ENCODE measurements around the gene ADGRE1. TPM values are rescaled to one million over a fixed set of nuclear protein-coding genes. Genes with fewer than 3 reads are reported as not detected.
A peak's percentile ranks its signal among the peaks of the same experiment; 100 is the strongest.

Gene ADGRE1
- polyA plus RNA-seq, 4 donors, result 0.12 to 1.9 (median 0.38) TPM

GRCh38 chr19:6890401-6890913, 3.1 kb downstream of the ADGRE1 start:
- Histone ChIP-seq H3K4me3 (ENCODE audit: low read depth in 1 of 3, low read length in 3 of 3) (no peak overlapping the region), H3K36me3 (ENCODE audit: control insufficient read depth in 3 of 3, insufficient read depth in 2 of 3, low read depth in 1 of 3, low read length in 3 of 3) (no peaks in the 10 kb centered on the region), H3K27me3 (ENCODE audit: control insufficient read depth in 3 of 3, insufficient read depth in 3 of 3, low read length in 3 of 3) (peaks cover 0 to 2% (median 0%) of the 10 kb centered on the region in 3 donors), H3K9me3 (ENCODE audit: control insufficient read depth in 2 of 2, insufficient read depth in 1 of 2, low read depth in 1 of 2, low read length in 1 of 2) (peaks cover 0 to 13% of the 10 kb centered on the region in 2 donors), H3K27ac (ENCODE audit: low read depth in 1 of 3, low read length in 2 of 3) (no peak overlapping the region), H3K4me1 (ENCODE audit: control insufficient read depth in 3 of 3, insufficient read depth in 2 of 3, low read depth in 1 of 3, low read length in 2 of 3) (no peaks in the 10 kb centered on the region)
- no peak for FAIRE-seq
- WGBS, 3 donors, result 46 to 52% (median 49%) methylated on average over 3 of the region's 3 CpGs
- DNase-seq, result no peak

- no peak overlapping the region for H3K27ac ChIP-seq (ENCODE audit: low read depth in 1 of 3, low read length in 2 of 3)
- 49 to 63% (median 54%) methylated on average over 8 of the region's 8 CpGs for WGBS, 3 donors
- H3K9me3 ChIP-seq (ENCODE audit: control insufficient read depth in 2 of 2, insufficient read depth in 1 of 2, low read depth in 1 of 2, low read length in 1 of 2), result peaks cover 0 to 13% of the 10 kb centered on the region in 2 donors
- H3K4me1 ChIP-seq (ENCODE audit: control insufficient read depth in 3 of 3, insufficient read depth in 2 of 3, low read depth in 1 of 3, low read length in 2 of 3), result no peaks in the 10 kb centered on the region
- H3K27me3 ChIP-seq (ENCODE audit: control insufficient read depth in 3 of 3, insufficient read depth in 3 of 3, low read length in 3 of 3), result peaks cover 0 to 2% (median 0%) of the 10 kb centered on the region in 3 donors
- H3K4me3 ChIP-seq (ENCODE audit: low read depth in 1 of 3, low read length in 3 of 3), result no peak overlapping the region
- H3K36me3 ChIP-seq (ENCODE audit: control insufficient read depth in 3 of 3, insufficient read depth in 2 of 3, low read depth in 1 of 3, low read length in 3 of 3), result no peaks in the 10 kb centered on the region
- FAIRE-seq, result no peak
- DNase-seq, result no peak
Observed at GRCh38 chr19:6890938-6891337, 3.6 kb downstream of the ADGRE1 start.

GRCh38 chr19:6891761-6892385, 4.5 kb downstream of the ADGRE1 start:
- WGBS, 3 donors, result 69 to 75% (median 70%) methylated on average over 8 of the region's 8 CpGs
- Histone ChIP-seq H3K27ac (ENCODE audit: low read depth in 1 of 3, low read length in 2 of 3) (peak overlapping the region in 1 of 3 donors; percentile 17), H3K9me3 (ENCODE audit: control insufficient read depth in 2 of 2, insufficient read depth in 1 of 2, low read depth in 1 of 2, low read length in 1 of 2) (peaks cover 0 to 13% of the 10 kb centered on the region in 2 donors), H3K4me3 (ENCODE audit: low read depth in 1 of 3, low read length in 3 of 3) (no peak overlapping the region), H3K36me3 (ENCODE audit: control insufficient read depth in 3 of 3, insufficient read depth in 2 of 3, low read depth in 1 of 3, low read length in 3 of 3) (no peaks in the 10 kb centered on the region), H3K4me1 (ENCODE audit: control insufficient read depth in 3 of 3, insufficient read depth in 2 of 3, low read depth in 1 of 3, low read length in 2 of 3) (no peaks in the 10 kb centered on the region), H3K27me3 (ENCODE audit: control insufficient read depth in 3 of 3, insufficient read depth in 3 of 3, low read length in 3 of 3) (peaks cover 0 to 2% (median 0%) of the 10 kb centered on the region in 3 donors)
- FAIRE-seq (no peak), DNase-seq (no peak)

GRCh38 chr19:6894313-6894712, 6.9 kb downstream of the ADGRE1 start:
- Histone ChIP-seq H3K36me3 (ENCODE audit: control insufficient read depth in 3 of 3, insufficient read depth in 2 of 3, low read depth in 1 of 3, low read length in 3 of 3) (no peaks in the 10 kb centered on the region), H3K27me3 (ENCODE audit: control insufficient read depth in 3 of 3, insufficient read depth in 3 of 3, low read length in 3 of 3) (peaks cover 0 to 2% (median 0%) of the 10 kb centered on the region in 3 donors), H3K4me3 (ENCODE audit: low read depth in 1 of 3, low read length in 3 of 3) (no peak overlapping the region), H3K4me1 (ENCODE audit: control insufficient read depth in 3 of 3, insufficient read depth in 2 of 3, low read depth in 1 of 3, low read length in 2 of 3) (no peaks in the 10 kb centered on the region), H3K9me3 (ENCODE audit: control insufficient read depth in 2 of 2, insufficient read depth in 1 of 2, low read depth in 1 of 2, low read length in 1 of 2) (peaks cover 0 to 14% of the 10 kb centered on the region in 2 donors), H3K27ac (ENCODE audit: low read depth in 1 of 3, low read length in 2 of 3) (no peak overlapping the region)
- 83 to 88% (median 88%) methylated on average over 1 of the region's 1 CpG for WGBS, 3 donors
- FAIRE-seq, result no peak
- no peak for DNase-seq

- H3K27ac ChIP-seq (ENCODE audit: low read depth in 1 of 3, low read length in 2 of 3), result no peak overlapping the region
- no peak for DNase-seq
- peaks cover 0 to 28% of the 10 kb centered on the region in 2 donors for H3K9me3 ChIP-seq (ENCODE audit: control insufficient read depth in 2 of 2, insufficient read depth in 1 of 2, low read depth in 1 of 2, low read length in 1 of 2)
- H3K36me3 ChIP-seq (ENCODE audit: control insufficient read depth in 3 of 3, insufficient read depth in 2 of 3, low read depth in 1 of 3, low read length in 3 of 3), result no peaks in the 10 kb centered on the region
- FAIRE-seq, result no peak
- no peaks in the 10 kb centered on the region for H3K4me1 ChIP-seq (ENCODE audit: control insufficient read depth in 3 of 3, insufficient read depth in 2 of 3, low read depth in 1 of 3, low read length in 2 of 3)
- H3K4me3 ChIP-seq (ENCODE audit: low read depth in 1 of 3, low read length in 3 of 3), result no peak overlapping the region
- H3K27me3 ChIP-seq (ENCODE audit: control insufficient read depth in 3 of 3, insufficient read depth in 3 of 3, low read length in 3 of 3), result no peaks in the 10 kb centered on the region
Observed at GRCh38 chr19:6903446-6903845, 16.1 kb downstream of the ADGRE1 start.

GRCh38 chr19:6906559-6907060, 19.2 kb downstream of the ADGRE1 start:
- Histone ChIP-seq H3K4me3 (ENCODE audit: low read depth in 1 of 3, low read length in 3 of 3) (no peak overlapping the region), H3K27ac (ENCODE audit: low read depth in 1 of 3, low read length in 2 of 3) (no peak overlapping the region), H3K9me3 (ENCODE audit: control insufficient read depth in 2 of 2, insufficient read depth in 1 of 2, low read depth in 1 of 2, low read length in 1 of 2) (peaks cover 0 to 20% of the 10 kb centered on the region in 2 donors), H3K4me1 (ENCODE audit: control insufficient read depth in 3 of 3, insufficient read depth in 2 of 3, low read depth in 1 of 3, low read length in 2 of 3) (no peaks in the 10 kb centered on the region), H3K27me3 (ENCODE audit: control insufficient read depth in 3 of 3, insufficient read depth in 3 of 3, low read length in 3 of 3) (no peaks in the 10 kb centered on the region), H3K36me3 (ENCODE audit: control insufficient read depth in 3 of 3, insufficient read depth in 2 of 3, low read depth in 1 of 3, low read length in 3 of 3) (no peaks in the 10 kb centered on the region)
- DNase-seq, result no peak
- 14 to 66% (median 48%) methylated on average over 3 of the region's 3 CpGs for WGBS, 3 donors
- no peak for FAIRE-seq

GRCh38 chr19:6911523-6911922, 24.1 kb downstream of the ADGRE1 start:
- FAIRE-seq (no peak), DNase-seq (no peak)
- H3K4me3 ChIP-seq (ENCODE audit: low read depth in 1 of 3, low read length in 3 of 3), result no peak overlapping the region
- WGBS, 3 donors, result 37 to 43% (median 42%) methylated on average over 3 of the region's 3 CpGs
- H3K27ac ChIP-seq (ENCODE audit: low read depth in 1 of 3, low read length in 2 of 3), result no peak overlapping the region
- H3K36me3 ChIP-seq (ENCODE audit: control insufficient read depth in 3 of 3, insufficient read depth in 2 of 3, low read depth in 1 of 3, low read length in 3 of 3), result no peaks in the 10 kb centered on the region
- H3K9me3 ChIP-seq (ENCODE audit: control insufficient read depth in 2 of 2, insufficient read depth in 1 of 2, low read depth in 1 of 2, low read length in 1 of 2), result peaks cover 0 to 32% of the 10 kb centered on the region in 2 donors
- H3K4me1 ChIP-seq (ENCODE audit: control insufficient read depth in 3 of 3, insufficient read depth in 2 of 3, low read depth in 1 of 3, low read length in 2 of 3), result no peaks in the 10 kb centered on the region
- H3K27me3 ChIP-seq (ENCODE audit: control insufficient read depth in 3 of 3, insufficient read depth in 3 of 3, low read length in 3 of 3), result no peaks in the 10 kb centered on the region

- Histone ChIP-seq H3K27ac (ENCODE audit: low read depth in 1 of 3, low read length in 2 of 3) (no peak overlapping the region), H3K9me3 (ENCODE audit: control insufficient read depth in 2 of 2, insufficient read depth in 1 of 2, low read depth in 1 of 2, low read length in 1 of 2) (peaks cover 0 to 20% of the 10 kb centered on the region in 2 donors), H3K4me3 (ENCODE audit: low read depth in 1 of 3, low read length in 3 of 3) (no peak overlapping the region), H3K36me3 (ENCODE audit: control insufficient read depth in 3 of 3, insufficient read depth in 2 of 3, low read depth in 1 of 3, low read length in 3 of 3) (no peaks in the 10 kb centered on the region), H3K27me3 (ENCODE audit: control insufficient read depth in 3 of 3, insufficient read depth in 3 of 3, low read length in 3 of 3) (no peaks in the 10 kb centered on the region), H3K4me1 (ENCODE audit: control insufficient read depth in 3 of 3, insufficient read depth in 2 of 3, low read depth in 1 of 3, low read length in 2 of 3) (no peaks in the 10 kb centered on the region)
- FAIRE-seq (no peak), DNase-seq (no peak)
- WGBS, 3 donors, result 45 to 61% (median 56%) methylated on average over 2 of the region's 2 CpGs
Observed at GRCh38 chr19:6914321-6914720, 26.9 kb downstream of the ADGRE1 start.
